ENCODE measurements around the gene MAP3K6. TPM values are rescaled to one million over a fixed set of nuclear protein-coding genes. Genes with fewer than 3 reads are reported as not detected.

The MAP3K6 gene
- total and polyA plus RNA-seq, 2 of the 4 experiments (the other 2 are of a cell fraction), result 4.8 to 15.9 TPM

DNA sequence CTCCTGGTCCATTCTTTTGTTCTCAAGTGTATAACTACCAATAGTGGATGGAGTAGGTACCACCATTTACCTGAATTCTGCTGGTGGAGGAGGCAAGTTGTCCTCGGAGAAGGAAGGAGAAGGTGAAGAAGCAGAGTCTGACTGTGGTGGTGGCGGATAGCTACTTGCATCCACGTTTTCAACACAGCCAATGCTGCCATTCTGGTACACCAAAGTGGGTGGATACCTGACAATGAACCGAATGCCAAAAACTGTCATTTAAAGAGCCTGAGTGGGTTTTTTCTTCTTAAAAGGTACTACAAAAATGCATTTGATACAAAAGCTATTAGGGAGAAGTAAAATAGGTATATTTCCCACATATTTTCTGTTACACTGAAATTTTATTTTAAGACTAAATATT lies 45.7 kb upstream of the MAP3K6 start:
- dilution Hi-C loops (cut with HindIII; ENCODE audit: low sequenced_read_pairs, unreplicated experiment), result no loop called here
- no peak overlapping the region for H2BK20ac ChIP-seq (ENCODE audit: low read depth, low read length)
- no peaks in the 10 kb centered on the region for H3K9me3 ChIP-seq (ENCODE audit: control insufficient read depth, insufficient read depth, low read length)
- no peak overlapping the region for H3K4ac ChIP-seq (ENCODE audit: low read depth, low read length)
- H2BK5ac ChIP-seq (ENCODE audit: low read depth, low read length, poor library complexity, severe bottlenecking), result no peak overlapping the region
- no peaks in the 10 kb centered on the region for H4K20me1 ChIP-seq (ENCODE audit: insufficient read depth, low read length)
- H3K9ac ChIP-seq (ENCODE audit: low read depth, low read length), result no peak overlapping the region
- intact Hi-C loops (cut with micrococcal nuclease), result no loop called here
- no peak overlapping the region for H3K23ac ChIP-seq (ENCODE audit: low read depth, low read length)
- in situ Hi-C loops (cut with MboI; ENCODE audit: low sequenced_read_pairs), result loop anchor here (10.0 kb wide), 1 partner anchor 252 kb away; no protein-coding TSS in a partner anchor
- DNase-seq, result no peak
- H3K27me3 ChIP-seq (ENCODE audit: control insufficient read depth, insufficient read depth, low read length), result no peaks in the 10 kb centered on the region
- H2AK9ac ChIP-seq (replicated peaks; ENCODE audit: low read depth, low read length, poor library complexity), result no peak overlapping the region
- no peak overlapping the region for H3K4me2 ChIP-seq (ENCODE audit: low read depth, low read length)
- WGBS, 2 experiments (ENCODE audit: extremely low coverage in 2 of 2, insufficient read length in 1 of 2), result 100% methylated on average over 1 of the region's 4 CpGs; no CpG with 5 or more reads in 1 of the 2 experiments
- no peak overlapping the region for H3K27ac ChIP-seq (ENCODE audit: insufficient read depth, low read length)
- H3K9me1 ChIP-seq (ENCODE audit: insufficient read depth, low read length), result peaks cover 5% of the 10 kb centered on the region; the same call in 1 of the 2 replicates
- ATAC-seq (ENCODE audit: low read depth), result no peak
- no peak overlapping the region for H2BK120ac ChIP-seq (ENCODE audit: low read depth, low read length)
- H2BK15ac ChIP-seq (ENCODE audit: low read depth, low read length), result no peak overlapping the region
- peaks cover 68% of the 10 kb centered on the region for H3K36me3 ChIP-seq (ENCODE audit: control insufficient read depth, insufficient read depth, low read length)
- H3K18ac ChIP-seq (ENCODE audit: low read depth, low read length), result no peak overlapping the region
- H3K14ac ChIP-seq (replicated peaks; ENCODE audit: low read depth, low read length), result no peak overlapping the region
- H3K56ac ChIP-seq (ENCODE audit: extremely low read depth, insufficient read depth, low read length), result no peak overlapping the region
- peaks cover 38 to 51% of the 10 kb centered on the region in 2 experiments for H3K79me1 ChIP-seq (ENCODE audit: low read depth in 1 of 2, low read length in 2 of 2)
- no peak for TF ChIP-seq MXI1 (IDR thresholded peaks at IDR 0.05; ENCODE audit: borderline replicate concordance, low read depth, low read length)
- TF ChIP-seq RCOR1 (IDR thresholded peaks at IDR 0.05; ENCODE audit: insufficient replicate concordance, low read length), result no peak
- TF ChIP-seq, protein P1, sequence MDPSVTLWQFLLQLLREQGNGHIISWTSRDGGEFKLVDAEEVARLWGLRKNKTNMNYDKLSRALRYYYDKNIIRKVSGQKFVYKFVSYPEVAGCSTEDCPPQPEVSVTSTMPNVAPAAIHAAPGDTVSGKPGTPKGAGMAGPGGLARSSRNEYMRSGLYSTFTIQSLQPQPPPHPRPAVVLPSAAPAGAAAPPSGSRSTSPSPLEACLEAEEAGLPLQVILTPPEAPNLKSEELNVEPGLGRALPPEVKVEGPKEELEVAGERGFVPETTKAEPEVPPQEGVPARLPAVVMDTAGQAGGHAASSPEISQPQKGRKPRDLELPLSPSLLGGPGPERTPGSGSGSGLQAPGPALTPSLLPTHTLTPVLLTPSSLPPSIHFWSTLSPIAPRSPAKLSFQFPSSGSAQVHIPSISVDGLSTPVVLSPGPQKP (IDR thresholded peaks at IDR 0.05; ENCODE audit: borderline replicate concordance, low read depth, low read length), result no peak
- H3K4me3 ChIP-seq (ENCODE audit: insufficient read depth, low read depth, low read length), result no peak overlapping the region
- H2AK5ac ChIP-seq (ENCODE audit: low read depth, low read length), result no peak overlapping the region
- POLR2A ChIA-PET (ENCODE audit: unreplicated experiment), result no interaction called here
- H3K4me1 ChIP-seq (ENCODE audit: control insufficient read depth, insufficient read depth, low read length), result peaks cover under 1% of the 10 kb centered on the region
- no peak overlapping the region for H4K91ac ChIP-seq (ENCODE audit: insufficient read depth, low read depth, low read length)
- CTCF ChIA-PET, result interaction anchor here (1.5 kb wide), 1 partner anchor 11 kb away, joined by 3 read pairs; no protein-coding TSS in a partner anchor
- no peak overlapping the region for H4K8ac ChIP-seq (ENCODE audit: low read depth in 2 of 2, low read length in 2 of 2)
- H4K5ac ChIP-seq (ENCODE audit: low read depth, low read length), result no peak overlapping the region
- BruUV-seq (replicated peaks), result no TSS peak
- no peak overlapping the region for H2AFZ ChIP-seq (replicated peaks; ENCODE audit: low read length, poor library complexity)
